H7 (cell line): ENCODE measurements around the gene C2orf80. TPM values are rescaled to one million over a fixed set of nuclear protein-coding genes. Genes with fewer than 3 reads are reported as not detected.

Experiments used
- DNase-seq: peaks from one replicate; pipeline ENCODE4 v3.0.0; 2012
- H3K27me3 ChIP-seq: 2 replicates; pipeline ENCODE4 v1.6.0; 2011; ENCODE audit warnings: mild to moderate bottlenecking, low read length; ENCODE audit not compliant: control insufficient read depth, insufficient read depth
- H3K36me3 ChIP-seq: replicated peaks from 2 replicates; pipeline ENCODE4 v1.5.1; 2011; ENCODE audit warnings: low read length; ENCODE audit not compliant: control insufficient read depth, insufficient read depth
- H3K4me3 ChIP-seq: 2 replicates; pipeline ENCODE4 v1.5.1; 2011; ENCODE audit warnings: low read depth, mild to moderate bottlenecking, control low read depth, low read length, moderate library complexity; ENCODE audit not compliant: insufficient read depth
- total RNA-seq: library from RNA; depleted of rRNA; stranded (reverse); fragments of >200 nt; shearing (Covaris generic); gene quantifications from 2 replicates; pipeline ENCODE4 v1.2.3, GENCODE V29; 2014

C2orf80 gene
- total RNA-seq, 1 experiment from 2014 or later: 0.76 TPM

GRCh38 chr2:208189069-208189809 is 591 bp downstream of the C2orf80 start:
- H3K4me3 ChIP-seq: no peak overlapping the region

GRCh38 chr2:208186893-208187292 is 2.9 kb downstream of the C2orf80 start:
- DNase-seq: peak; percentile 26
- Histone ChIP-seq H3K27me3 (no peaks in the 10 kb centered on the region), H3K4me3 (no peak overlapping the region), H3K36me3 (no peaks in the 10 kb centered on the region)

More at GRCh38 chr2:208189069-208189809, 591 bp downstream of the C2orf80 start:
- DNase-seq: no peak
- Histone ChIP-seq H3K36me3 (no peaks in the 10 kb centered on the region), H3K27me3 (no peaks in the 10 kb centered on the region)

GRCh38 chr2:208186465-208186864 is 3.4 kb downstream of the C2orf80 start:
- peak; percentile 28 for DNase-seq
- Histone ChIP-seq H3K4me3 (no peak overlapping the region), H3K27me3 (no peaks in the 10 kb centered on the region), H3K36me3 (no peaks in the 10 kb centered on the region)

- H3K27me3 ChIP-seq: no peaks in the 10 kb centered on the region
- no peaks in the 10 kb centered on the region for H3K36me3 ChIP-seq
- peak overlapping the region; percentile 28 for H3K4me3 ChIP-seq
- peak; percentile 39 for DNase-seq
Observed at GRCh38 chr2:208183972-208184705, 5.7 kb downstream of the C2orf80 start.

GRCh38 chr2:208183526-208183925 is 6.3 kb downstream of the C2orf80 start:
- Histone ChIP-seq H3K27me3 (no peaks in the 10 kb centered on the region), H3K36me3 (no peaks in the 10 kb centered on the region), H3K4me3 (peak overlapping the region; percentile 28)
- DNase-seq: peak; percentile 69

GRCh38 chr2:208182835-208183234 is 7.0 kb downstream of the C2orf80 start:
- no peak for DNase-seq
- no peaks in the 10 kb centered on the region for H3K36me3 ChIP-seq
- no peaks in the 10 kb centered on the region for H3K27me3 ChIP-seq
- no peak overlapping the region for H3K4me3 ChIP-seq

- Histone ChIP-seq H3K36me3 (no peaks in the 10 kb centered on the region), H3K4me3 (no peak overlapping the region), H3K27me3 (no peaks in the 10 kb centered on the region; the same call in 1 of the 2 replicates)
- DNase-seq: peak; percentile 25
Observed at GRCh38 chr2:208179028-208179609, 10.7 kb downstream of the C2orf80 start.

GRCh38 chr2:208175840-208176153 is 14.0 kb downstream of the C2orf80 start:
- no peak for DNase-seq
- no peaks in the 10 kb centered on the region; the same call in 1 of the 2 replicates for H3K27me3 ChIP-seq
- H3K4me3 ChIP-seq: no peak overlapping the region
- H3K36me3 ChIP-seq: no peaks in the 10 kb centered on the region

- Histone ChIP-seq H3K27me3 (no peaks in the 10 kb centered on the region; the same call in 1 of the 2 replicates), H3K36me3 (no peaks in the 10 kb centered on the region), H3K4me3 (no peak overlapping the region)
- DNase-seq: peak; percentile 78
Observed at GRCh38 chr2:208175069-208175839, 14.6 kb downstream of the C2orf80 start.

GRCh38 chr2:208174144-208174543 is 15.7 kb downstream of the C2orf80 start:
- no peak for DNase-seq
- Histone ChIP-seq H3K4me3 (no peak overlapping the region), H3K36me3 (no peaks in the 10 kb centered on the region), H3K27me3 (no peaks in the 10 kb centered on the region; the same call in 1 of the 2 replicates)

GRCh38 chr2:208172125-208172524 is 17.7 kb downstream of the C2orf80 start:
- H3K36me3 ChIP-seq: no peaks in the 10 kb centered on the region
- DNase-seq: no peak

GRCh38 chr2:208164951-208165755 is 24.7 kb downstream of the C2orf80 start:
- Histone ChIP-seq H3K36me3 (no peaks in the 10 kb centered on the region), H3K4me3 (no peak overlapping the region), H3K27me3 (no peaks in the 10 kb centered on the region)
- DNase-seq: no peak

More at GRCh38 chr2:208172125-208172524, 17.7 kb downstream of the C2orf80 start:
- Histone ChIP-seq H3K27me3 (no peaks in the 10 kb centered on the region; the same call in 1 of the 2 replicates), H3K4me3 (no peak overlapping the region)

GRCh38 chr2:208163489-208163888 is 26.3 kb downstream of the C2orf80 start, which contains the start of gene CRYGA:
TSS of gene CRYGA (minus strand) at chr2:208163589. CDS start at chr2:208163556, 33 bp downstream.
- no peak for DNase-seq
- Histone ChIP-seq H3K36me3 (no peaks in the 10 kb centered on the region), H3K27me3 (no peaks in the 10 kb centered on the region), H3K4me3 (no peak within 1 kb of the TSS)
